Smooth muscle cell (in vitro differentiated cells): ENCODE measurements around the gene PXDN. TPM values are rescaled to one million over a fixed set of nuclear protein-coding genes. Genes with fewer than 3 reads are reported as not detected.

ENCODE experiments used
- DNase-seq: peaks from one replicate; lab custom pipeline; 2025; ENCODE audit not compliant: unreplicated experiment; lab: John Stamatoyannopoulos, UW
- H2AFZ ChIP-seq: fragments of 200-600 bp; sonication (generic); 2 replicates; pipeline ENCODE4 v1.6.0; 2016; ENCODE audit warnings: antibody characterized with exemption, low read depth, mild to moderate bottlenecking
- H3F3A ChIP-seq: fragments of 200-600 bp; sonication (generic); 2 replicates; pipeline ENCODE4 v1.6.0; 2017; ENCODE audit warnings: antibody characterized with exemption, low read depth
- H3K27ac ChIP-seq: fragments of 200-600 bp; sonication (generic); 2 replicates; pipeline ENCODE4 v1.5.1; 2016; ENCODE audit warnings: low read depth, mild to moderate bottlenecking
- H3K27me3 ChIP-seq: fragments of 200-600 bp; sonication (generic); 2 replicates; pipeline ENCODE4 v1.6.1; 2016; ENCODE audit warnings: low read depth, mild to moderate bottlenecking
- H3K36me3 ChIP-seq: fragments of 200-600 bp; sonication (generic); 2 replicates; pipeline ENCODE4 v1.5.1; 2016; ENCODE audit warnings: low read depth
- H3K4me1 ChIP-seq: fragments of 200-600 bp; sonication (generic); 2 replicates; pipeline ENCODE4 v1.5.1; 2016; ENCODE audit warnings: low read depth
- H3K4me2 ChIP-seq: fragments of 200-600 bp; sonication (generic); 2 replicates; pipeline ENCODE4 v1.6.0; 2016; ENCODE audit warnings: mild to moderate bottlenecking
- H3K4me3 ChIP-seq: fragments of 200-600 bp; sonication (generic); 2 replicates; pipeline ENCODE4 v1.5.1; 2016; ENCODE audit warnings: mild to moderate bottlenecking
- H3K79me2 ChIP-seq: fragments of 200-600 bp; sonication (generic); 2 replicates; pipeline ENCODE4 v1.6.0; 2016; ENCODE audit warnings: low read depth, mild to moderate bottlenecking
- H3K9ac ChIP-seq: fragments of 200-600 bp; sonication (generic); 2 replicates; pipeline ENCODE4 v1.6.0; 2016; ENCODE audit warnings: low read depth
- H3K9me3 ChIP-seq: fragments of 200-600 bp; sonication (generic); replicated peaks from 2 replicates; pipeline ENCODE4 v1.5.1; 2016; ENCODE audit warnings: low read depth
- H4K20me1 ChIP-seq: fragments of 200-600 bp; sonication (generic); 2 replicates; pipeline ENCODE4 v1.6.0; 2016; ENCODE audit warnings: low read depth
- WGBS: methylation state at CpG from one replicate; pipeline ENCODE4 v1.1.7; 2016; ENCODE audit warnings: low lambda C conversion rate; 5-methylcytosine and 5-hydroxymethylcytosine counted together
- polyA plus RNA-seq: library from polyadenylated mRNA; unstranded; fragments of >200 nt; fragmentation: Nextera tagmentation; extraction: Ambion mirVana; gene quantifications from 2 replicates; pipeline ENCODE4 v1.2.1, GENCODE V29; 2016
- total RNA-seq: library from RNA; depleted of rRNA; stranded (reverse); fragments of >200 nt; gene quantifications from 2 replicates; pipeline ENCODE4 v1.2.3, GENCODE V29; 2014
- TF ChIP-seq, protein P1 (sequence below): fragments of 200-600 bp; sonication (generic); IDR thresholded peaks from 2 replicates; pipeline ENCODE4 v1.5.1; 2017; ENCODE audit warnings: borderline replicate concordance, mild to moderate bottlenecking, antibody characterized with exemption; ENCODE audit not compliant: insufficient read depth, poor library complexity, severe bottlenecking

PXDN gene
- total and polyA plus RNA-seq, 2 experiments from 2014 or later = 328 to 333 TPM

DNA sequence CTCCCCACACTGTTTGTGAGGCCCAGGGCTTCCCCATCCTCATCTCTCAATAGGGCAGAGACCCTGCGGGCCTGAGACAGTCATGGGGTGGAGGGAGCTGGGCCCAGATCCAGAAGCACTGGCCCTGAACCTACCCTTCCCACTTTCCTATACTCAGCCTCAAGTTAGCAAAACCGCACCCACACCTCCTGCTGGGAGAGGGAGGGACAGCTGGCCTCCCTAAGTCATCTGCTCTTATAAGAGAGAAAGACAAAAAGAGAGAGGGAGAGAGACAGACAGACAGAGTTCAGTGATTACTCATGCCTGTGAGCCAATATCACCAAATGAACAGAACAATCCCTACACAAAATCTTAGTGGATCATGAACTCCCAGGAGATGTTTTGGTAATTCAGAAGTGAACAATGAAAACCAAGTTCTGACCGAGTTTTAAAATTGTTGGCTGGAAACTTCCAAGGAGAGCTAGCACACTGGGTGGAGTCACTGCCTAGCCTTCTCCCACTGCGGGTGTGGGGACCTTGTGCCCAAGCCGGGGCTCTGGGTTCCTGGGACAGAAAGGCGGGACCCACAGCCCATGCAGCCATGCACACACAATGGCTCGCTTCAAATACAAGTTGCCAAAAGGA is 130.5 kb downstream of the PXDN start:
- no peak overlapping the region for H3K4me2 ChIP-seq
- TF ChIP-seq, protein P1, sequence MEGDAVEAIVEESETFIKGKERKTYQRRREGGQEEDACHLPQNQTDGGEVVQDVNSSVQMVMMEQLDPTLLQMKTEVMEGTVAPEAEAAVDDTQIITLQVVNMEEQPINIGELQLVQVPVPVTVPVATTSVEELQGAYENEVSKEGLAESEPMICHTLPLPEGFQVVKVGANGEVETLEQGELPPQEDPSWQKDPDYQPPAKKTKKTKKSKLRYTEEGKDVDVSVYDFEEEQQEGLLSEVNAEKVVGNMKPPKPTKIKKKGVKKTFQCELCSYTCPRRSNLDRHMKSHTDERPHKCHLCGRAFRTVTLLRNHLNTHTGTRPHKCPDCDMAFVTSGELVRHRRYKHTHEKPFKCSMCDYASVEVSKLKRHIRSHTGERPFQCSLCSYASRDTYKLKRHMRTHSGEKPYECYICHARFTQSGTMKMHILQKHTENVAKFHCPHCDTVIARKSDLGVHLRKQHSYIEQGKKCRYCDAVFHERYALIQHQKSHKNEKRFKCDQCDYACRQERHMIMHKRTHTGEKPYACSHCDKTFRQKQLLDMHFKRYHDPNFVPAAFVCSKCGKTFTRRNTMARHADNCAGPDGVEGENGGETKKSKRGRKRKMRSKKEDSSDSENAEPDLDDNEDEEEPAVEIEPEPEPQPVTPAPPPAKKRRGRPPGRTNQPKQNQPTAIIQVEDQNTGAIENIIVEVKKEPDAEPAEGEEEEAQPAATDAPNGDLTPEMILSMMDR = no peak

GRCh38 chr2:1613078-1613445 is 131.3 kb downstream of the PXDN start:
- no peak for DNase-seq
- no peaks in the 10 kb centered on the region for H3K36me3 ChIP-seq
- H3K27ac ChIP-seq = no peak overlapping the region
- H2AFZ ChIP-seq = no peak overlapping the region
- no peaks in the 10 kb centered on the region for H3K9me3 ChIP-seq
- no peaks in the 10 kb centered on the region for H3K27me3 ChIP-seq
- no peak overlapping the region for H3K9ac ChIP-seq
- H3K79me2 ChIP-seq = no peaks in the 10 kb centered on the region
- TF ChIP-seq, protein P1 = no peak
- H3K4me1 ChIP-seq = peaks cover 15% of the 10 kb centered on the region
- no peak overlapping the region for H3K4me3 ChIP-seq
- H3F3A ChIP-seq = no peaks in the 10 kb centered on the region
- no peaks in the 10 kb centered on the region for H4K20me1 ChIP-seq
- H3K4me2 ChIP-seq = no peak overlapping the region
- 95% methylated on average over 9 of the region's 9 CpGs for WGBS

More for the DNA sequence above, 130.5 kb downstream of the PXDN start:
- DNase-seq = no peak
- Histone ChIP-seq H3K27me3 (no peaks in the 10 kb centered on the region), H3K79me2 (no peaks in the 10 kb centered on the region), H3K4me1 (peaks cover 15% of the 10 kb centered on the region), H3K27ac (no peak overlapping the region), H4K20me1 (no peaks in the 10 kb centered on the region), H3K36me3 (no peaks in the 10 kb centered on the region), H3K4me3 (no peak overlapping the region), H3F3A (no peaks in the 10 kb centered on the region), H3K9ac (no peak overlapping the region), H2AFZ (no peak overlapping the region), H3K9me3 (no peaks in the 10 kb centered on the region)
- WGBS = 73% methylated on average over 7 of the region's 7 CpGs

DNA sequence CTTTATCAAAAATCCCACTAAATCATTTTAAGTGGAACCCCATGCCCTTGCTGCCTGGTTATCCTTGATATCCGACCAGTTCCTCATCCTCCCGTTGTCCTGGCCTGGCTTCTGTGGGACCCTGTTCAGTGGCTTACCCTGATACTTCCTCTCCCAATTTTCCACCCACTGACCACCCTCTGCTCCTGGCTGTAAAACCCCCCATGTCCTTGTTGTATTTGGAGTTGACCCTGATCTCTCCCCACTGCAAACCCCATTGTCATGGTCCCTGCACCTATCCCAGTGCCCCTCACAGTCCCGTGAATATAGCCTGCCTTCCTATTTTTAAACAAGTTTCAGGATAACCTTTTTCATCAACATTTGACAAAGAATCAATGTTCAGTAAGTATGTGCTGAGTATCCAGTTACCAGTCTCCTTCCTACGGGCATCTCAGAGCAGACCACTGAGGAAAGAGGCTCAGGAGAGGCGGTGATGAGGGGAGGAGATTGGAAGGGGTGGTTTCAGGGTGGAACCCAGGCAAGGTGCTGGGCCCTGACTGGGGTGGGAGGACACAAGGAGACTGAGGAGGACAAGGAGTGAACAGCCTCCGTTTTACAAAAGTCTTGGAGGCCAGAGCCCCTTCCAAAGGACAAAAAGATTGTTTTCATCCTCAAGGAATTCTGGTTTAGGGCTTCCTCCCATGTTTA is 131.8 kb downstream of the PXDN start:
- H4K20me1 ChIP-seq = no peaks in the 10 kb centered on the region
- H3K4me3 ChIP-seq = no peak overlapping the region
- H3K9me3 ChIP-seq = no peaks in the 10 kb centered on the region
- no peaks in the 10 kb centered on the region for H3F3A ChIP-seq
- H3K27me3 ChIP-seq = no peaks in the 10 kb centered on the region
- H3K9ac ChIP-seq = no peak overlapping the region
- DNase-seq = no peak
- no peak overlapping the region for H3K27ac ChIP-seq
- no peaks in the 10 kb centered on the region for H3K79me2 ChIP-seq
- H3K4me2 ChIP-seq = no peak overlapping the region
- no peak overlapping the region for H2AFZ ChIP-seq
- 91% methylated on average over 6 of the region's 6 CpGs for WGBS
- no peaks in the 10 kb centered on the region for H3K36me3 ChIP-seq
- H3K4me1 ChIP-seq = peaks cover 15% of the 10 kb centered on the region
- TF ChIP-seq, protein P1 = no peak
